SH-SY5Y (cell line): ENCODE results near the gene ZNRF4.

Experiments
- GATA2 ChIP-seq: IDR thresholded peaks from 2 replicates; pipeline ENCODE4 v1.6.1; 2011; ENCODE audit warnings: mild to moderate bottlenecking, low read depth, low read length
- GATA3 ChIP-seq: IDR thresholded peaks from 2 replicates; pipeline ENCODE4 v1.6.1; 2011; ENCODE audit warnings: low read depth, mild to moderate bottlenecking, low read length, moderate library complexity

- TF ChIP-seq GATA2 (no peak), GATA3 (no peak)
Measured at GRCh38 chr19:5418677-5419076, 36.5 kb upstream of the ZNRF4 start.
